ENCODE data around the gene AGRN. TPM values are rescaled to one million over a fixed set of nuclear protein-coding genes. Genes with fewer than 3 reads are reported as not detected.

Gene AGRN
- total RNA-seq, 4 donors from 2014 or later: 17.0 to 31.6 (median 22.6) TPM

DNA sequence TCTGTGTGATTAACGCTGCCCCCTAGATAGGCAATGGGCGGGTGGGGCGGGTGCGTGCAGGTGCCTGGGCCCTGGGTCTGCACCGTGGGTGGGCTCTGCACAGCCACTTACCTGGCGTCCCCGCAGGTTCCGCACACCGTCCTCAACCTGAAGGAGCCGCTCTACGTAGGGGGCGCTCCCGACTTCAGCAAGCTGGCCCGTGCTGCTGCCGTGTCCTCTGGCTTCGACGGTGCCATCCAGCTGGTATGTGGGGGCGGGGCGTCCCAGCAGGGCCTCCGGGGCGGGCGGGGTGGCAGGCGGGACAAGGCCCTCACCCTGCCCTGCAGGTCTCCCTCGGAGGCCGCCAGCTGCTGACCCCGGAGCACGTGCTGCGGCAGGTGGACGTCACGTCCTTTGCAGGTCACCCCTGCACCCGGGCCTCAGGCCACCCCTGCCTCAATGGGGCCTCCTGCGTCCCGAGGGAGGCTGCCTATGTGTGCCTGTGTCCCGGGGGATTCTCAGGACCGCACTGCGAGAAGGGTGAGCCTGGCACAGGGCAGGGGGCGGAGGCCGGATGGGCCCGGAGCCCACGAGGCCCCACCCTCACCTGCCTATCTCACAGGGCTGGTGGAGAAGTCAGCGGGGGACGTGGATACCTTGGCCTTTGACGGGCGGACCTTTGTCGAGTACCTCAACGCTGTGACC lies 31.3 kb downstream of the AGRN start:
- Histone ChIP-seq H3K9me3 (no peaks in the 10 kb centered on the region), H3K36me3 (peaks cover 0 to 83% (median 63%) of the 10 kb centered on the region in 4 donors), H3K27me3 (no peaks in the 10 kb centered on the region), H3K4me3 (no peak overlapping the region), H3K27ac (replicated peaks in 1 of 4) (no peak overlapping the region), H3K4me1 (no peaks in the 10 kb centered on the region)
- DNase-seq (ENCODE audit: extremely low spot score): no peak
- WGBS: 81% methylated on average over 21 of the region's 46 CpGs
- TF ChIP-seq POLR2AphosphoS5 (IDR thresholded peaks at IDR 0.05): no peak
- intact Hi-C loops (cut with DNase I): no loop called here

DNA sequence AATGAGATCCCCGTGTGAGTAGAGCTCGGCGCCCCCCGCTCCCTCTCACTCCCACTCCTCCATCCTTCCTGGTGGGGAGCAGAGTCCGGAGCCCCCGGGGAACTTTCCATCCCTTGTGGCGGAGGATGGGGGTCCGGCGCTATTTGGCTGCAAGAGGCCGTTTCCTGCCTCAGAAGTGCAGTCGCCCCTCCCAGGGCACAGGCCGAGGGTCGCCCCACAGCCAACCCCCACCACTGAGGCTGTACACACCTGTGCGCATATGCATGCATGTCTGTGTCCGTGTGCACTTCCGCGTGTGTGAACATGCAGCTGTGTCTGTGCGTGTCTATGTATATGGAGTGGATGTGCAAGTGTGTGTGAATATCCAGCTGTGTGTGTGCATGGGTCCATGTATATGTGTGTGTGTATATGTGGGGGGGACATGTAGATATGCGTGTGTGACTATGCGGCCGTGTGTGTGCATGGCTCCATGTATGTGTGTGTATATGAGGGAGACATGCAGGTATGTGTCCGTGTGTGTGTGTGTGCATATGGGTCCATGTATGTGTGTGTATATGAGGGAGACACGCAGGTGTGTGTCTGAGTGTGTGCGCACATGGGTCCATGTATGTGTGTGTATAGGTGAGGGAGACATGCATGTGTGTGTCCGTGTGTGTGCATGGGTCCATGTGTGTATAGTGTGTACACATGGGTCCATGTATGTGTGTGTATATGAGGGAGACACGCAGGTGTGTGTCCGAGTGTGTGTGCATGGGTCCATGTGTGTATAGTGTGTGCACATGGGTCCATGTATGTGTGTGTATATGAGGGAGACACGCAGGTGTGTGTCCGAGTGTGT lies 32.3 kb downstream of the AGRN start:
- TF ChIP-seq, protein P1, sequence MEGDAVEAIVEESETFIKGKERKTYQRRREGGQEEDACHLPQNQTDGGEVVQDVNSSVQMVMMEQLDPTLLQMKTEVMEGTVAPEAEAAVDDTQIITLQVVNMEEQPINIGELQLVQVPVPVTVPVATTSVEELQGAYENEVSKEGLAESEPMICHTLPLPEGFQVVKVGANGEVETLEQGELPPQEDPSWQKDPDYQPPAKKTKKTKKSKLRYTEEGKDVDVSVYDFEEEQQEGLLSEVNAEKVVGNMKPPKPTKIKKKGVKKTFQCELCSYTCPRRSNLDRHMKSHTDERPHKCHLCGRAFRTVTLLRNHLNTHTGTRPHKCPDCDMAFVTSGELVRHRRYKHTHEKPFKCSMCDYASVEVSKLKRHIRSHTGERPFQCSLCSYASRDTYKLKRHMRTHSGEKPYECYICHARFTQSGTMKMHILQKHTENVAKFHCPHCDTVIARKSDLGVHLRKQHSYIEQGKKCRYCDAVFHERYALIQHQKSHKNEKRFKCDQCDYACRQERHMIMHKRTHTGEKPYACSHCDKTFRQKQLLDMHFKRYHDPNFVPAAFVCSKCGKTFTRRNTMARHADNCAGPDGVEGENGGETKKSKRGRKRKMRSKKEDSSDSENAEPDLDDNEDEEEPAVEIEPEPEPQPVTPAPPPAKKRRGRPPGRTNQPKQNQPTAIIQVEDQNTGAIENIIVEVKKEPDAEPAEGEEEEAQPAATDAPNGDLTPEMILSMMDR (IDR thresholded peaks at IDR 0.05): no peak
- TF ChIP-seq POLR2A (IDR thresholded peaks at IDR 0.05; ENCODE audit: low read depth) (no peak), EP300 (IDR thresholded peaks at IDR 0.05) (no peak), POLR2AphosphoS5 (IDR thresholded peaks at IDR 0.05) (no peak)
- WGBS: 96% methylated on average over 29 of the region's 29 CpGs
- no peaks in the 10 kb centered on the region for H3K9me3 ChIP-seq
- intact Hi-C loops (cut with DNase I): no loop called here
- no peak for DNase-seq (ENCODE audit: extremely low spot score)
- H3K4me3 ChIP-seq: no peak overlapping the region
- H3K36me3 ChIP-seq: peaks cover 0 to 73% (median 53%) of the 10 kb centered on the region in 4 donors
- no peak overlapping the region for H3K27ac ChIP-seq (replicated peaks in 1 of 4)
- peaks cover 0 to 9% (median 0%) of the 10 kb centered on the region in 4 donors for H3K27me3 ChIP-seq
- no peaks in the 10 kb centered on the region for H3K4me1 ChIP-seq

DNA sequence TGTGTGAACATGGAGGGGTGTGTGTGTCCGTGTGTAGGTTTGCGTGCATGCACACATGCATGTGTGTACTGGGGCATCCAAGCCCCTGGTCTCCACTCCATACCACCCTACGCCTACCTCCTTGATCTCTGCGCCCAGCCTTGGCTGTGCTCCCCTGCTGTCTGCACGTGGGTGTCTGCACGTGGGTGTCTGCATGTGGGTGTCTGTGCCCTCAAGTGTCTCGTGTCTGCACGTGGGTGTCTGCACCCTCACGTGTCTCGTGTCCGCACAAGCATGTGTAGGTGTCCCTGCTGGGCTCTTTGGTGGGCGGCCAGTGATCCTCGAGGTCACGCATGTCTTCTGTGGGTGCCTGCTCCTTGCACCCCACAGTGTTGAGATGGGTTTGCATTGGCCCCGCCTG lies 33.1 kb downstream of the AGRN start:
- no peaks in the 10 kb centered on the region for H3K9me3 ChIP-seq
- WGBS: 92% methylated on average over 6 of the region's 15 CpGs
- peaks cover 0 to 65% (median 45%) of the 10 kb centered on the region in 4 donors for H3K36me3 ChIP-seq
- TF ChIP-seq EP300 (IDR thresholded peaks at IDR 0.05): no peak
- TF ChIP-seq, protein P1 (IDR thresholded peaks at IDR 0.05): no peak
- no peak for TF ChIP-seq POLR2A (IDR thresholded peaks at IDR 0.05; ENCODE audit: low read depth)
- no peak overlapping the region for H3K4me3 ChIP-seq
- DNase-seq (ENCODE audit: extremely low spot score): no peak
- peaks cover 0 to 17% (median 2%) of the 10 kb centered on the region in 4 donors for H3K27me3 ChIP-seq
- H3K27ac ChIP-seq (replicated peaks in 1 of 4): no peak overlapping the region
- intact Hi-C loops (cut with DNase I): no loop called here
- peaks cover 0 to under 1% (median under 1%) of the 10 kb centered on the region in 4 donors for H3K4me1 ChIP-seq

DNA sequence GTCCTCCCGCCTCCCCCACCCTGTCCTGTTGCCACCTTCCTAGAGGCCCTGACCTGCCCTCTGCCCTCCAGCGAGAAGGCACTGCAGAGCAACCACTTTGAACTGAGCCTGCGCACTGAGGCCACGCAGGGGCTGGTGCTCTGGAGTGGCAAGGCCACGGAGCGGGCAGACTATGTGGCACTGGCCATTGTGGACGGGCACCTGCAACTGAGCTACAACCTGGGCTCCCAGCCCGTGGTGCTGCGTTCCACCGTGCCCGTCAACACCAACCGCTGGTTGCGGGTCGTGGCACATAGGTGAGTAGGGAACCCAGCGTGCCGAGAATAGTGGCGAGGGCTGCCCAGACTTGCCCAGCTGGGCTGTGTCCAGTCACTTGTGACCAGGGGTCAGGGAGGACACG lies 33.8 kb downstream of the AGRN start:
- TF ChIP-seq POLR2AphosphoS5 (IDR thresholded peaks at IDR 0.05): no peak
- no peak for TF ChIP-seq EP300 (IDR thresholded peaks at IDR 0.05)
- TF ChIP-seq, protein P1 (IDR thresholded peaks at IDR 0.05): no peak
- no peak for TF ChIP-seq POLR2A (IDR thresholded peaks at IDR 0.05; ENCODE audit: low read depth)
- H3K9me3 ChIP-seq: no peaks in the 10 kb centered on the region
- WGBS: 98% methylated on average over 17 of the region's 18 CpGs
- peaks cover 0 to 24% (median 5%) of the 10 kb centered on the region in 4 donors for H3K27me3 ChIP-seq
- no peak overlapping the region for H3K4me3 ChIP-seq
- H3K4me1 ChIP-seq: peaks cover 1 to 7% (median 6%) of the 10 kb centered on the region in 4 donors
- intact Hi-C loops (cut with DNase I): no loop called here
- H3K36me3 ChIP-seq: peaks cover 0 to 63% (median 41%) of the 10 kb centered on the region in 4 donors
- H3K27ac ChIP-seq (replicated peaks in 1 of 4): no peak overlapping the region
- no peak for DNase-seq (ENCODE audit: extremely low spot score)

DNA sequence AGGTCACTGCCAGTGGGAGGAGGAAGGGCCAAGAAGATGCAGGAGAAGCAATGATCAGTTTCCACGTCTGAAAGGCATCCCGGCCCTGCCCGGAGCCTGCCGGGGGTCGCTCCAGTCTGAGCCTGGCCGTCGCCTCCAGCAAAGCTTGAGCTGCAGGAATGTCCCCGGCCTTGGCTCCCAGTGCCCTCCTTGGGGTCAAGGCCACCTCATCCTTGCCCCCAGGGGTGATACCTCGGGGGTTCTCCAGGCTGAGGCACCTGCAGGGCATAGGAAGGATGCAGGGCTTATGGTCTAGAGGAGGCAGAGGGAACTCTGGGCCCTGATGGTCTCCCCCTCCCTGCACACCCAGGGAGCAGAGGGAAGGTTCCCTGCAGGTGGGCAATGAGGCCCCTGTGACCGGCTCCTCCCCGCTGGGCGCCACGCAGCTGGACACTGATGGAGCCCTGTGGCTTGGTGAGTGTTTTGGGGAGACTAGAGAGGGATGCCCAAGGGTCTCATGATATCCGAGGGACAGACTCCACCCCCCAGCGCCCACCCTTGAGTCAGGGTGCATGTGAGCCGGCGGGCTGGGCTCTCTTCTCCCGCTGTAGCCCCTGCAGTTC lies 34.3 kb downstream of the AGRN start:
- peaks cover 0 to 61% (median 41%) of the 10 kb centered on the region in 4 donors for H3K36me3 ChIP-seq

More for the DNA sequence above, 34.3 kb downstream of the AGRN start:
- TF ChIP-seq, protein P1 (IDR thresholded peaks at IDR 0.05): no peak
- TF ChIP-seq EP300 (IDR thresholded peaks at IDR 0.05) (no peak), POLR2AphosphoS5 (IDR thresholded peaks at IDR 0.05) (no peak), POLR2A (IDR thresholded peaks at IDR 0.05; ENCODE audit: low read depth) (no peak)
- Histone ChIP-seq H3K27ac (replicated peaks in 1 of 4) (no peak overlapping the region), H3K4me1 (peaks cover 6 to 13% (median 11%) of the 10 kb centered on the region in 4 donors), H3K9me3 (no peaks in the 10 kb centered on the region), H3K27me3 (peaks cover 0 to 29% (median 8%) of the 10 kb centered on the region in 4 donors), H3K4me3 (no peak overlapping the region)
- no peak for DNase-seq (ENCODE audit: extremely low spot score)
- WGBS: 90% methylated on average over 7 of the region's 18 CpGs
- intact Hi-C loops (cut with DNase I): no loop called here

All from esophagus muscularis mucosa (tissue), 4 donors.